H1 (cell line): ENCODE measurements around the gene RAD50. TPM values are rescaled to one million over a fixed set of nuclear protein-coding genes. Genes with fewer than 3 reads are reported as not detected.

Experiments used
- ASH2L ChIP-seq: fragments of 200-600, 300-600 bp; sonication (generic); IDR thresholded peaks from one replicate; pipeline ENCODE4 v1.7.1; 2017; ENCODE audit warnings: low read length
- BRCA1 ChIP-seq: IDR thresholded peaks from 2 replicates; pipeline ENCODE4 v1.6.1; 2012; ENCODE audit warnings: low read depth, low read length, improper control_type of control experiment
- CBX8 ChIP-seq: fragments of 300-800, 300-1000 bp; sonication (generic); IDR thresholded peaks from 2 replicates; pipeline ENCODE4 v1.7.1; 2016; ENCODE audit warnings: low read depth, low read length, borderline replicate concordance
- CEBPB ChIP-seq: IDR thresholded peaks from 2 replicates; pipeline ENCODE4 v1.6.1; 2012; ENCODE audit warnings: low read depth, low read length
- CREB1 ChIP-seq: IDR thresholded peaks from 2 replicates; pipeline ENCODE4 v1.6.1; 2012; ENCODE audit warnings: inconsistent platforms
- CTBP2 ChIP-seq: IDR thresholded peaks from 2 replicates; pipeline ENCODE4 v1.7.0; 2011; ENCODE audit warnings: borderline replicate concordance, mild to moderate bottlenecking, moderate library complexity, mixed read lengths, low read length; ENCODE audit not compliant: insufficient read depth, insufficient read length
- EZH2 ChIP-seq: fragments of 200-600 bp; sonication (generic); IDR thresholded peaks from 2 replicates; pipeline ENCODE4 v1.7.1; 2012; ENCODE audit warnings: low read depth, mild to moderate bottlenecking, moderate library complexity, low read length, inconsistent platforms; ENCODE audit not compliant: severe bottlenecking
- GABPA ChIP-seq: IDR thresholded peaks from 2 replicates; pipeline ENCODE4 v1.6.1; 2011; ENCODE audit warnings: mild to moderate bottlenecking, low read length, moderate library complexity, borderline replicate concordance; ENCODE audit not compliant: insufficient read depth
- MAFK ChIP-seq: IDR thresholded peaks from 2 replicates; pipeline ENCODE4 v1.6.1; 2012; ENCODE audit warnings: low read depth, mild to moderate bottlenecking, improper control_type of control experiment, low read length
- PHF8 ChIP-seq: fragments of 200-600 bp; sonication (generic); conservative IDR thresholded peaks from 2 replicates; pipeline ENCODE4 v1.7.1; 2012; ENCODE audit warnings: low read depth, mild to moderate bottlenecking, inconsistent platforms, low read length, moderate library complexity
- RAD21 ChIP-seq, 2 experiments: IDR thresholded peaks in 1 of 2; conservative IDR thresholded peaks in 1 of 2; 2 replicates each; pipeline ENCODE4 v1.6.1; 2011; ENCODE audit warnings: low read depth in 2 of 2, low read length in 2 of 2, improper control_type of control experiment in 1 of 2, inconsistent platforms in 1 of 2, mild to moderate bottlenecking in 1 of 2, moderate library complexity in 1 of 2
- SAP30 ChIP-seq: fragments of 300-600 bp; sonication (generic); IDR thresholded peaks from 2 replicates; pipeline ENCODE4 v1.7.1; 2012; ENCODE audit warnings: low read length, moderate library complexity, mild to moderate bottlenecking, inconsistent platforms; ENCODE audit not compliant: insufficient read depth, insufficient replicate concordance
- SIRT6 ChIP-seq: IDR thresholded peaks from one replicate; pipeline ENCODE4 v1.7.1; 2012; ENCODE audit warnings: low read length, inconsistent platforms
- SP1 ChIP-seq: IDR thresholded peaks from 2 replicates; pipeline ENCODE4 v1.6.1; 2011; ENCODE audit warnings: low read depth, low read length
- SP4 ChIP-seq: IDR thresholded peaks from 2 replicates; pipeline ENCODE4 v1.6.1; 2012; ENCODE audit warnings: low read length, inconsistent platforms
- SRF ChIP-seq: IDR thresholded peaks from 2 replicates; pipeline ENCODE4 v1.6.1; 2011; ENCODE audit warnings: mild to moderate bottlenecking, low read depth, low read length, moderate library complexity
- TAF7 ChIP-seq: optimal IDR thresholded peaks from 2 replicates; pipeline ENCODE3; 2011; ENCODE audit warnings: low read depth, mild to moderate bottlenecking, inconsistent platforms, low read length, moderate library complexity, borderline replicate concordance
- TBP ChIP-seq: IDR thresholded peaks from 2 replicates; pipeline ENCODE4 v1.6.1; 2011; ENCODE audit warnings: low read depth, low read length, improper control_type of control experiment
- ZNF274 ChIP-seq: IDR thresholded peaks from 2 replicates; pipeline ENCODE4 v1.7.0; 2012; ENCODE audit warnings: low read length, borderline replicate concordance; ENCODE audit errors: extremely low read depth
- polyA plus RNA-seq, 7 experiments: library from polyadenylated mRNA; depleted of rRNA in 3 of 7; stranded (reverse) in 5 of 7; unstranded in 2 of 7; fragments of >200 nt in 5 of 7; fragments of 200-250 nt in 2 of 7; gene quantifications; 1 replicate in 5 of 7; 2 replicates in 1 of 7; 4 replicates in 1 of 7; pipeline versions ENCODE4 v1.2.1 to v1.2.3, GENCODE V29; 2011 to 2013; ENCODE audit warnings: missing spikeins in 2 of 7, mixed read lengths in 2 of 7
- total RNA-seq: library from RNA; stranded (reverse); fragmentation: NEBNext Ultra II Directional; extraction: Animal tissue kit (Norgen Biotek cat#: 25700); gene quantifications from 2 replicates; pipeline ENCODE4 v1.2.1, GENCODE V29; 2021
- TF ChIP-seq, protein P1 (sequence below): IDR thresholded peaks from 2 replicates; pipeline ENCODE4 v1.6.1; 2011; ENCODE audit warnings: low read depth, mild to moderate bottlenecking, low read length; ENCODE audit not compliant: insufficient read depth
- TF ChIP-seq, protein P2 (sequence below): IDR thresholded peaks from 2 replicates; pipeline ENCODE4 v1.6.1; 2012; ENCODE audit warnings: low read length, inconsistent platforms
- TF ChIP-seq, protein P3 (sequence below): IDR thresholded peaks from 2 replicates; pipeline ENCODE4 v1.6.1; 2012; ENCODE audit warnings: inconsistent platforms

The RAD50 gene
- total and polyA plus RNA-seq, 2 of the 8 experiments (the other 6 are each of a cell fraction or from before 2014, with no cell fraction given): 10.1 to 39.4 TPM

DNA sequence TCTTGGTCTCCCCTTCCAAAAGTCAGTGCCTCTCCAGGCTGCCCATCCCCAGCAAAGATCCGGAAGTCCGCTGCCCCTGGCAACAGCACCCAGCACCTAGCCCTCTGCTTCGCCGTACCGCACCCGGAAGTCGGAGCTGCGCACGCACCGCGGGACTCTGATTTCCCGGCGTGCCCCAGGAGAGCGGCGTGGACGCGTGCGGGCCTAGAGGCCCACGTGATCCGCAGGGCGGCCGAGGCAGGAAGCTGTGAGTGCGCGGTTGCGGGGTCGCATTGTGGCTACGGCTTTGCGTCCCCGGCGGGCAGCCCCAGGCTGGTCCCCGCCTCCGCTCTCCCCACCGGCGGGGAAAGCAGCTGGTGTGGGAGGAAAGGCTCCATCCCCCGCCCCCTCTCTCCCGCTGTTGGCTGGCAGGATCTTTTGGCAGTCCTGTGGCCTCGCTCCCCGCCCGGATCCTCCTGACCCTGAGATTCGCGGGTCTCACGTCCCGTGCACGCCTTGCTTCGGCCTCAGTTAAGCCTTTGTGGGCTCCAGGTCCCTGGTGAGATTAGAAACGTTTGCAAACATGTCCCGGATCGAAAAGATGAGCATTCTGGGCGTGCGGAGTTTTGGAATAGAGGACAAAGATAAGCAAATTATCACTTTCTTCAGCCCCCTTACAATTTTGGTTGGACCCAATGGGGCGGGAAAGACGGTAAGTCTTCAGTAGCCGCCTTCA, at the start of gene RAD50 (continued):
- TF ChIP-seq CTBP2 (peak; percentile 94), CBX8 (no peak), GABPA (peak; percentile 25; the same call in 1 of the 2 replicates), ZNF274 (no peak), TAF7 (peak; percentile 83), SIRT6 (no peak), RAD21 (IDR thresholded peaks at IDR 0.05 in 1 of 2, conservative IDR thresholded peaks at IDR 0.05 in 1 of 2; ENCODE audit: low read depth in 2 of 2, low read length in 2 of 2) (no peak), CEBPB (no peak), BRCA1 (no peak), ASH2L (peak; percentile 99), TBP (peak; percentile 57), CREB1 (peak; percentile 65), SP1 (0 out of 2 replicates have a peak, but pooled peaks have one; percentile 29), SAP30 (no peak), SRF (no peak), PHF8 (peak; percentile 93), EZH2 (no peak), SP4 (peak; percentile 68; the same call in 1 of the 2 replicates), MAFK (no peak)
- TF ChIP-seq, protein P1, sequence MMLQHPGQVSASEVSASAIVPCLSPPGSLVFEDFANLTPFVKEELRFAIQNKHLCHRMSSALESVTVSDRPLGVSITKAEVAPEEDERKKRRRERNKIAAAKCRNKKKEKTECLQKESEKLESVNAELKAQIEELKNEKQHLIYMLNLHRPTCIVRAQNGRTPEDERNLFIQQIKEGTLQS: peak; percentile 65
- TF ChIP-seq, protein P2, sequence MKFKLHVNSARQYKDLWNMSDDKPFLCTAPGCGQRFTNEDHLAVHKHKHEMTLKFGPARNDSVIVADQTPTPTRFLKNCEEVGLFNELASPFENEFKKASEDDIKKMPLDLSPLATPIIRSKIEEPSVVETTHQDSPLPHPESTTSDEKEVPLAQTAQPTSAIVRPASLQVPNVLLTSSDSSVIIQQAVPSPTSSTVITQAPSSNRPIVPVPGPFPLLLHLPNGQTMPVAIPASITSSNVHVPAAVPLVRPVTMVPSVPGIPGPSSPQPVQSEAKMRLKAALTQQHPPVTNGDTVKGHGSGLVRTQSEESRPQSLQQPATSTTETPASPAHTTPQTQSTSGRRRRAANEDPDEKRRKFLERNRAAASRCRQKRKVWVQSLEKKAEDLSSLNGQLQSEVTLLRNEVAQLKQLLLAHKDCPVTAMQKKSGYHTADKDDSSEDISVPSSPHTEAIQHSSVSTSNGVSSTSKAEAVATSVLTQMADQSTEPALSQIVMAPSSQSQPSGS: no peak
- TF ChIP-seq, protein P3, sequence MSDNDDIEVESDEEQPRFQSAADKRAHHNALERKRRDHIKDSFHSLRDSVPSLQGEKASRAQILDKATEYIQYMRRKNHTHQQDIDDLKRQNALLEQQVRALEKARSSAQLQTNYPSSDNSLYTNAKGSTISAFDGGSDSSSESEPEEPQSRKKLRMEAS: peak; percentile 99
